Measurements from ENCODE around the gene SLC35G2.

- TF ChIP-seq CTCF (IDR thresholded peaks at IDR 0.05) = no peak
- TF ChIP-seq POLR2A (IDR thresholded peaks at IDR 0.05) = no peak
These were observed 41.6 kb downstream of the SLC35G2 start for GRCh38 chr3:136860541-136860940.
